Stimulated activated CD4-positive, alpha-beta T cell treated with anti-CD3 and anti-CD28 coated beads, Interleukin-2, amount 100 ng/mL, for 4 hours (primary cell): ENCODE measurements around the gene HIC1.

Experiments used
- DNase-seq: peaks from one replicate; pipeline ENCODE4 v3.0.0-alpha.2; 2020; ENCODE audit warnings: low read depth

HIC1 gene

GRCh38 chr17:2025622-2026309 is 29.1 kb upstream of the HIC1 start:
- DNase-seq: no peak

GRCh38 chr17:2027528-2028233 is 27.2 kb upstream of the HIC1 start:
- DNase-seq: no peak

GRCh38 chr17:2028234-2028614 is 26.7 kb upstream of the HIC1 start:
- DNase-seq: no peak

GRCh38 chr17:2028737-2029136 is 26.2 kb upstream of the HIC1 start:
- no peak for DNase-seq

GRCh38 chr17:2029911-2030778 is 24.8 kb upstream of the HIC1 start, which contains the start of gene DPH1:
TSS of gene DPH1 (plus strand) at chr17:2030153. CDS start at chr17:2030170, 17 bp downstream.
- DNase-seq: peak; percentile 79

- DNase-seq: no peak
Observed at GRCh38 chr17:2030779-2031163, 24.1 kb upstream of the HIC1 start.

- DNase-seq: no peak
Observed at GRCh38 chr17:2033153-2033552, 21.8 kb upstream of the HIC1 start.

GRCh38 chr17:2034157-2034556 is 20.7 kb upstream of the HIC1 start:
- DNase-seq: no peak

- no peak for DNase-seq
Observed at GRCh38 chr17:2034806-2035540, 19.9 kb upstream of the HIC1 start.

GRCh38 chr17:2035541-2036488 is 19.1 kb upstream of the HIC1 start:
- DNase-seq: no peak

GRCh38 chr17:2037155-2037554 is 17.7 kb upstream of the HIC1 start:
- no peak for DNase-seq

- no peak for DNase-seq
Observed at GRCh38 chr17:2040219-2040827, 14.6 kb upstream of the HIC1 start.

- DNase-seq: no peak
Observed at GRCh38 chr17:2040942-2041560, 13.9 kb upstream of the HIC1 start.

- DNase-seq: peak; percentile 97
Observed at GRCh38 chr17:2041561-2042389, 13.1 kb upstream of the HIC1 start, which contains the start of gene OVCA2. TSS of gene OVCA2 (plus strand) at chr17:2042022. CDS start at chr17:2042048, 26 bp downstream.

GRCh38 chr17:2042390-2042847 is 12.5 kb upstream of the HIC1 start:
- no peak for DNase-seq

- DNase-seq: no peak
Observed at GRCh38 chr17:2042933-2043332, 12.0 kb upstream of the HIC1 start.

GRCh38 chr17:2043785-2044184 is 11.1 kb upstream of the HIC1 start:
- DNase-seq: no peak

GRCh38 chr17:2044263-2044894 is 10.5 kb upstream of the HIC1 start:
- DNase-seq: no peak
